Measurements from ENCODE around the gene AMZ1.

- TF ChIP-seq, protein P1, sequence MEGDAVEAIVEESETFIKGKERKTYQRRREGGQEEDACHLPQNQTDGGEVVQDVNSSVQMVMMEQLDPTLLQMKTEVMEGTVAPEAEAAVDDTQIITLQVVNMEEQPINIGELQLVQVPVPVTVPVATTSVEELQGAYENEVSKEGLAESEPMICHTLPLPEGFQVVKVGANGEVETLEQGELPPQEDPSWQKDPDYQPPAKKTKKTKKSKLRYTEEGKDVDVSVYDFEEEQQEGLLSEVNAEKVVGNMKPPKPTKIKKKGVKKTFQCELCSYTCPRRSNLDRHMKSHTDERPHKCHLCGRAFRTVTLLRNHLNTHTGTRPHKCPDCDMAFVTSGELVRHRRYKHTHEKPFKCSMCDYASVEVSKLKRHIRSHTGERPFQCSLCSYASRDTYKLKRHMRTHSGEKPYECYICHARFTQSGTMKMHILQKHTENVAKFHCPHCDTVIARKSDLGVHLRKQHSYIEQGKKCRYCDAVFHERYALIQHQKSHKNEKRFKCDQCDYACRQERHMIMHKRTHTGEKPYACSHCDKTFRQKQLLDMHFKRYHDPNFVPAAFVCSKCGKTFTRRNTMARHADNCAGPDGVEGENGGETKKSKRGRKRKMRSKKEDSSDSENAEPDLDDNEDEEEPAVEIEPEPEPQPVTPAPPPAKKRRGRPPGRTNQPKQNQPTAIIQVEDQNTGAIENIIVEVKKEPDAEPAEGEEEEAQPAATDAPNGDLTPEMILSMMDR (IDR thresholded peaks at IDR 0.05) = no peak
- TF ChIP-seq POLR2AphosphoS5 (IDR thresholded peaks at IDR 0.05) (no peak), POLR2A (IDR thresholded peaks at IDR 0.05) (no peak), EP300 (IDR thresholded peaks at IDR 0.05) (no peak)
Observed at GRCh38 chr7:2710286-2710655, 22.3 kb downstream of the AMZ1 start.
